Stimulated activated CD4-positive, alpha-beta T cell treated with anti-CD3 and anti-CD28 coated beads, Interleukin-4, amount 100 ng/mL, for 1 hour (primary cell): Measurements from ENCODE around the gene POLR2F.
"Not testable (repeated sequence)": the region's sequence is repeated elsewhere in the genome, so short reads cannot be mapped to it uniquely, and the experiment has no call there.

ENCODE experiments used
- DNase-seq: peaks from one replicate; pipeline ENCODE4 v3.0.0-alpha.2; 2020

The POLR2F gene

DNA sequence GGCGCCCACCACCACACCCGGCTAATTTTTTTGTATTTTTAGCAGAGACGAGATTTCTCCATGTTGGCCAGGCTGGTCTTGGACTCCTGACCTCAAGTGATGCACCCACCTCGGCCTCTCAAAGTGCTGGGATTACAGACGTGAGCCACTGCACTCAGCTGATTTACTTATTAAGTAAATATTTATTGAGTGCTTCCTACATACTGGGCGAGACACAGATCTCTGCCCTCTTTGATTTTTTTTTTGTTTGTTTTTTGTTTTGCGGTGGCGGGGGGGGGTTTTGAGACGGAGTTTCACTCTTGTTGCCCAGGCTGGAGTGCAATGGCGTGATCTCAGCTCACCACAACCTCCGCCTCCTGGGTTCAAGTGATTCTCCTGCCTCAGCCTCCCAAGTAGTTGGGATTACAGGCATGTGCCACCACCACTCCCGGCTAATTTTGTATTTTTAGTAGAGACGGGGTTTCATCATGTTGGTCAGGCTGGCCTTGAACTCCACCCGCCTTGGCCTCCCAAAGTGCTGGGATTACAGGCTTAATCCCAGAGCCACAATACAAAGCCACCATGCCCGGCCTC lies 2.4 kb downstream of the POLR2F start:
- DNase-seq: not testable (repeated sequence)

DNA sequence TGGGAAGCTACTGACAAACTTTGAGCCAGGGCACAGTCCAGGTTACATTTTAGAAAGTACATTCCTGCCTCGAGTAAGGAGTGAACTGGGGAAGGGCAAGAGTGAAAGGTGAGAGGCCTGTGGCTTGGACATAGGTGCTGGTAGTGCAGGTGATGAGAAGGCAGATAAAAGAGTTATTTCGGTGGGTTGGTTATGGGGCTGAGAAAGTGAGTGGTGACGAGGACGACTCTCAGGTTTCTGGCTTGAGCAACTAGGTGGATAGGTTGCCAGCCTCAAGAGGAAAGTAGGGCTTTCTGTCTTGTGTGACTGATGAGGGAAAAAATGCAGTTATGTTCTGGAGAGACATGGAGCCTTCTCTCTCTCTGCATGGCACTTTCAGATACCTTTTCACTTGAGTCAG lies 3.7 kb downstream of the POLR2F start:
- no peak for DNase-seq

- DNase-seq: no peak
Observed at GRCh38 chr22:37959231-37959825, 5.8 kb downstream of the POLR2F start.

- no peak for DNase-seq
Observed at GRCh38 chr22:37961062-37961461, 7.6 kb downstream of the POLR2F start.

DNA sequence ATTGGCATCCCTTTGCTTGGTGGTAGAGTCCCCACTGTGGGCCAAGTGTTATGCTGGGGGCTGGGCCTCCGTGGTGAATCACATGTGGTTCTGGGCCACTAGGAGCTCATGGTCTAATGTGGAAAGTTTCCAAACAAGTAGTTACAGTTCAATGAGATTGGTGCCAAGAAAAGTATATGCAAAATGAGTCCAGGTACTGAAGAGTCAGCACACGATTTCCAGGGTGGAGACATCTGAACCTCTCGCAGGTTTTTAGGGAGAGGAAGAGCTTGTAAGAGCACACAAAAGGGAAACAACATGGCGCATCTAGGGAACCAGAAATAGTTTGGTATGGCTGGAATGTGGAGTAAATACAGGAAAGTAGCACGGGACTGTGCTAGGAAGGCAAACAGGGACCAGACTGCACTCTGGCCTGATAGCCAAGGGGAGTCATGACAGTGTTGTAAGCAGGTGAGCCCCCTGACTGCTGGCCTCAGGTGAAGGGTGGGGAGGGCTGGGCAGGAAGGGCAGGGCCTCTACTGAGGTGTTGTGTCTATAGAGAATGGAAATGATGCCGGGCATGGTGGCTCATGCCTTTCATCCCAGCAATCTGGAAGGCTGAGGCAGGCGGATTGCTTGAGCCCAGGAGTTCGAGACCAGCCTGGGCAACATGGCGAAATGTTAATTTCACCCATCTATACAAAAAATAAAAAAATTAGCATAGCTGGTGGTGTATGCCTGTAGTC lies 12.6 kb downstream of the POLR2F start:
- no peak for DNase-seq

DNA sequence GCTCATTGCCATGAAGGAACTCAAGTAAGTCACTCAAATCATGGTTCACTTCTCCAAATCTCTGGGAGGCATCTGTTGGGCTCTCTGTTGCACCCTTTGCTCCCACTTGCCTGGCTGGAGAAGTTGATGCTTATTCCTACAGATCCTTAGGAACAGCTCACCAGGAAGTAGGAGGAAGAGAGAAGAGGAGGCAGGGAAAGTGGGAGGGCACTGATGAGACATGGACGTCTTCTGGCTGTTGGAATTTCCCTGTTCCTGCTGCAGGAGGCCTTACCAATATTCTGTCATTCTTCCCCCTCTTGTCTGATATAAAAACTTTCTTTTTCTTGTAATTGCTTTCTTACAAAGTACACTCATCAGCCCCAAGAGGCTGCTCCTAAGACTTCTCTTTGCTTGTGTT lies 13.6 kb downstream of the POLR2F start:
- no peak for DNase-seq

DNA sequence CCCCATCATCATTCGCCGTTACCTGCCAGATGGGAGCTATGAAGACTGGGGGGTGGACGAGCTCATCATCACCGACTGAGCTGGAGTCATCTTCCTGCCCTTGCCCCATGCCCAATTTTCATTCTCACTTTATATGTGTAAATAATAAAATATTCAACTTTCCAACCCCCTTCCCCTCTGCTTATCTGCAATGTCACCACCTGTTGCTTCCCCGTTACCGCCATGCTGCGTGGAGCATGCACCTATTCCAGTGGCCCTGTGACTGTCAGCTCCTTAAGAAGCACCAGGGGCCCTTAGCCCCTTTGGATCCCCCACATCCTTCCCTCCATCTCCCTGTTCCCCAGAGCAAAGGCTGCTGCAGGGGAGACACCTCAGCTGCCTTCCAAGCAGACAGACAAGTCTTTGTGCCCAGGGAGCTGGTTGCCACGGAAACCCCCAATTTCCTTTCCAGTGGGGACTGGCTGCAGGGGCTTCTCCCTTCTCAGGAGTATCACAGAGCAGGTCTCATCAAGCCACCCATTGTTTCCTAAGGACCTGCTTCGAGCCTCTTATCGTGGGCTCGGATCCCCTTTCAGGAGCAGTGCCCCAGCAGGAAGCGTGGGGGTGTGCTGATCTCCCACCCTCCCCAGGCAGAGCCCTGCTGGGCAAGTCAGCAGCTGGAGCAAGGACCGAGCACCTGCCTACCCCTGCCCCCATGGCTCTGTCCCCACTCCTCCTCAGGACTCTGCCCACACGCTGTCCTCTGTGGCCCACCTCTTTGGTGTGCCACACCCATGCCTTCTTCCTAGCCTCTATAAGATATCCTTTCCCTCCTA lies 14.3 kb downstream of the POLR2F start:
- no peak for DNase-seq

DNA sequence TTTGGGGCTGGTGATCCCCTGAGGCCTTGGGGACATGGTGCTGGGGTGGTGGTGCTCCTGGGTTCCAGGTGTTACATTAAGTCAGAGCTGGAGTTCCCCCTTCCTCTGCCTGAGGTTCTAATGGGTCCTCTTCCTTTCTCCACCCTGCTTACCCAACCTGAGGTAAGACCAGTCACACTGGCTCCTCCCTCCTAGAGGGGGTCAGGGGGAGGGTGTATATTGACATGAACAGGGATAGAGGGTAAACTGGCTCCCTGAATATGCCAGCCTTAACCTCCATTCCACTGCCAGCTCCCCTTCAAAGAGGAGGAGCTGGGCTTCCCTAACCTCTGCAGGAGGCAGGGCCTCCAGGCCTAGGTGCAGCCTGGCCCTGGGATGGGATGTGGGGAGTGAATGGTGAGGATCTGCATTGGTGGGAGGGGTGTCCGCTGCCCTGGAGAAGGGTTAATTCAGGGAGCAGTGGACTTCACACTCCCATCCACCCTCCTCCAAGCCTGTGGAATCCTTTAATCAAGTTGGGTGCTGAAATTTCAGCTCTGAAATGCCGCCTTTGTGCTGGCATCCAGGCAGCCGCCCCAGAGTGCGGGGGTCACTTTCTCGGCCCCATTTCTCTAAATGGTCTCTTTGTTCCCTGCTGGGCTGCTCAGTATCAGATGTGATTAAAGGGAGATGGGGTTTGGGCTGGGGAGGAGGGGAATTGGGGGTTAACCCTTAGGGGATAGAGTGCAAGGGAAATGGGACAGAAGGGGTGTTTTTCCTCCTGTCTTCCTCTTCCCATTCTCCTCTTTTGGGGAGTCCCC lies 15.2 kb downstream of the POLR2F start:
- no peak for DNase-seq

DNA sequence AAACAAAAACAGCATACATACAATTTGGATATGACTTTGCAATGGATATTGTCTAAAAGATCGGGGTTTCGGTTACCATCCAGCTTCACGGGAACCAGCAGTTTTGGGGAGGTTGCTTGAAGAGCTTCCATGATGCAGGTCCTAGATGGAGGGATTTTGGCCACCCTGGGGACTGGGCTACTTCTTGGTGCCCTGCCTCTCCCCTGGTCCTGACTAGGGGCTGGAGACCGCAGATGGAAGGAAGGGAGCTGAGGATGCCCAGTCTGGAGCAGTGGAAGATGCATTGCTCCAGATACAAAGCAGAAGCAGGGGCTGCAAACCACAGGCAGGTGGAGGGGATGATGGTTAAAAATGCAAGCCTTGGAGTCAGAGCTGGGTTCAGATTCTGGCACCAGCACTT lies 17.4 kb downstream of the POLR2F start:
- DNase-seq: no peak

DNA sequence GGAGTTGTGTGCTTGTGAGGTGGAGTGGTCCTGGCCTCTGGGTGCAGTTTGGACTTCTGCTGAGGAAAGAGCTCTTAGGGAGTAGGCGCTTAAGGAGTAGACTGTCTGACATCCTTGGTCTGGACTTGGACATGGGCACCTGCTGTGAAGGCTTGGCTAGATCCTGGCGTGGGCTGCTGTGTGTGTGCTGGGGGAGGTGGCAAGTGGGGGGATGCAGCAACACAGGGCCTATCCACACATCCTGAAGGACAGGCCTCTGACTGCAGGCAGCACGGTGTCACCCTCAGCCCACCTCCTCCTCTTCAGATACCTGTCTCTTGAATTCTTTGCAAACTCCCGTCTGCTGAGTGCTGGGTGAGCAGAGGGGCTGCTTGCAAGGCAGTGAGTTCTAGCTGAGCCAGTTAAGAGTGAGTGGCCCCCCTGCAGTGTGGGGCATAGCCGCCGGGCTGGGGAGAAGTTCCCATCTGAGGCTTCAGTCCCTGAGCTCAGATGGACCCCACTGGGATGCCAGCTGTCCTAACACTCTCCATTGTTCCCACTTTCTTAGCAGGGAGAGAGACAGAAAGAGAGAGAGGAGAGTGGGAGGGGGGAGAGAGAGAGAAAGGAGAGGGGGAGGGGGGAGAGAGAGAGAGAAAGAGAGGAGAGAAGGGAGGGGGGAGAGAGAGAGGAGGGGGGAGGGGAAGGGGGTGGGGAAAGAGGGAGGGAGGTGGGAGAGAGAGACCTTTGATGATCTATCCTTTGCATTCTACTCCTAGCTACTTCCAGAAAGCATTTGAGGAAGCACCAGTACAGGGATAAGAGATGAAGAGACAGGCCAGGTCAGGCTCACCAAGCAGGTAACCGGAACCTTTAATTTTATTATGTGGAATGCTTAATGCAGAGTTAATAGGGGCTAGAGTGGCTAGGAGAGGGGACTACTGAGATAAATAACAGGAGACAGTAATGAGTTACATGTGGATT lies 18.3 kb downstream of the POLR2F start:
- DNase-seq: no peak

DNA sequence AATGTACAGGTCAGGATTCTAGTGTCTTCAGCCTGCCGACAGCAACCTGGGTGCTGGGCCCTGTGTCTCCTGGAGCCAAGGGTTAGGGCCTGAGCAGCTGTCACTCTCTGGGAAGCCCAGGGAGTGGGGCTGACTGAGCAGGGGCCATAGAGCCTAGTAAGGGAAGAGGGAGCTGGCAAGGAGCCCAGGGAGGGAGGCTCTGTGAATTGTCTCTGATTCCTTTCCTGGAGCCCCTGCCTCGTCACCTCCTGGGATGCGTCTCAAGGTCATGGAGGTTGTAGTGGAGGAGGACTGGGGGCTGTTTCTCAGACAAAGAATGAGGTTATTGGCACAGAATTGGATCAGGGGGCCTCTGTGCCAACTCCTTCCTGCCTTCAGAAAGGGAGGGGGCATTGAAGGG lies 19.0 kb downstream of the POLR2F start:
- no peak for DNase-seq

- DNase-seq: no peak
Observed at GRCh38 chr22:37973271-37974170, 20.0 kb downstream of the POLR2F start.

GRCh38 chr22:37975153-37975552 lies 21.7 kb downstream of the POLR2F start:
- no peak for DNase-seq

- DNase-seq: not testable (repeated sequence)
Observed at GRCh38 chr22:37976022-37976421, 22.5 kb downstream of the POLR2F start.

GRCh38 chr22:37976547-37976946 lies 23.0 kb downstream of the POLR2F start:
- no peak for DNase-seq

- no peak for DNase-seq
Observed at GRCh38 chr22:37979782-37980181, 26.3 kb downstream of the POLR2F start.

- no peak for DNase-seq
Observed at GRCh38 chr22:37981282-37982011, 27.9 kb downstream of the POLR2F start.

DNA sequence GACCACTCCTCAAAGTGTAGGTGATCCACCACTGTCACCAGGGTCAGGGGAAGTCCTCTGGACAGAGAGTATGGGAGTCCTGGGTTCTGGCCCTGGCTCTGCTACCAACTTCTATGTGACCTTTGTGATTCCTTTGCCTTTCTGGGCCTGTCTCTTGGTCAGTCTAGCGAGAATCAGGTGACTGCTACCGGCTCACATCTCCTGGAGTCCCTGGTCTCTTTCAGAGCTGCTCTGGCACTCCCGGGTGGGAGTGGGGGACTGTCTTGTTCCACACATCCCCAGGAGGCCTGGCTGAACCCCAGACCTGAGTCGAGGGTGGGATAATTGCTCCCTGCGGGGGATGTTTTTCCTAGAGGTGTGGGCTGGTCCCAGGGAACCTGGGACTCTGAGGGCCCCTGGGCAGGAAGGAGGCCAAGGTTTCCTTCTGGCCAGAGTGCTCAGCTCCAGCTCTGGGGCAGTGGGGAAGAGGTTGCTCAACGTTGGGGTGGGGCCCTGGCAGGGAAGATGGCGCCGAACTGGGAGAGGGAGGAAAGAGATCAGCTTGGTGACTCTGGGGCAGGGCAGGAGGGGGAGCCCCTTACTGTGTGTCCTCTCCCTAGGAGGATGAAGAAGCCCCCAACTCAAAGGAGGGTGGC lies 28.8 kb downstream of the POLR2F start:
- DNase-seq: no peak
